ACC112 (cell line): ENCODE data around the gene KRTAP10-10.
"Not testable (repeated sequence)": the region's sequence is repeated elsewhere in the genome, so short reads cannot be mapped to it uniquely, and the experiment has no call there.

Experiments used
- H2AFZ ChIP-seq: fragments of 200-600 bp; sonication (generic); one replicate; pipeline ENCODE4 v1.6.0; 2017; ENCODE audit warnings: antibody characterized with exemption, low read length; ENCODE audit not compliant: unreplicated experiment
- H3K27ac ChIP-seq: fragments of 200-600 bp; sonication (generic); 2 replicates; pipeline ENCODE4 v1.5.1; 2014; ENCODE audit warnings: low read depth, mild to moderate bottlenecking, antibody characterized with exemption, low read length, moderate library complexity
- H3K27me3 ChIP-seq: fragments of 200-600 bp; sonication (generic); 2 replicates; pipeline ENCODE4 v1.6.1; 2014; ENCODE audit warnings: mild to moderate bottlenecking, antibody characterized with exemption, low read length, moderate library complexity, mixed read lengths; ENCODE audit not compliant: insufficient read depth
- H3K36me3 ChIP-seq: fragments of 200-600 bp; sonication (generic); 2 replicates; pipeline ENCODE4 v1.6.1; 2016; ENCODE audit warnings: mild to moderate bottlenecking, antibody characterized with exemption, low read length, moderate library complexity, mixed read lengths; ENCODE audit not compliant: insufficient read depth
- H3K4me1 ChIP-seq: fragments of 200-600 bp; sonication (generic); one replicate; pipeline ENCODE4 v1.6.1; 2016; ENCODE audit warnings: low read length, mixed read lengths; ENCODE audit not compliant: insufficient read depth, unreplicated experiment, control insufficient read depth
- H3K4me3 ChIP-seq: fragments of 200-600 bp; sonication (generic); 2 replicates; pipeline ENCODE4 v1.5.1; 2014; ENCODE audit warnings: mild to moderate bottlenecking, low read depth, low read length
- H3K79me2 ChIP-seq: fragments of 200-600 bp; sonication (generic); one replicate; pipeline ENCODE4 v1.6.0; 2016; ENCODE audit warnings: low read length; ENCODE audit not compliant: control insufficient read depth, unreplicated experiment, insufficient read depth

KRTAP10-10 gene

DNA sequence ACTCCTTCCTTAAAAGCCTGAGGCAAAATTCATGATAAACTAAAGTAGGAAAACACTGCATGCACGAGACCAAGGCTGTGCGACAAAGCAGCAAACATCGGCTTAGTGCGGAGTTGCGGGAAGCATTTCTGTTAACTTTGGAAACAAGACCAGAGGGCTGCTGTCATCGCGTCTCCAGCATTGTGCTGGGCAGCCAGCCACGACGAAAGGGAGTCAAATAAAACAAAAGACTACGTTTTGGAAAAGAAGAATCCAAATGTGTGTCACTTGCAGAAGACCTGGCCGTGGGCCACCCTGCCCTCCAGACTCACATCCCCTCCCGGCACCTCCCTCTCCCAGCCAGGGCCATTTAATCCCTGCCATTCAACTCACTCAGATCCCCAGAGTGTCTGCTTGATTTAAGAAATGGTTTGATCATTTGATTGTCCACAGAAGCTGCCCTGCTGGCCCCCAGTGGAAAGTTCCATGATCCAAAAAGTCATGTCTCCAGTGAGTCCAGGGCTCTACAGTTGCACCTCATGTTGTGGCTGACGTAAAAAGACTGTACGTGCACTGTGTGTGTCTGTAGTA lies 6.7 kb downstream of the KRTAP10-10 start:
- Histone ChIP-seq H2AFZ (no peak overlapping the region), H3K4me1 (no peaks in the 10 kb centered on the region), H3K27ac (no peak overlapping the region), H3K27me3 (peaks cover 19% of the 10 kb centered on the region), H3K36me3 (no peaks in the 10 kb centered on the region), H3K79me2 (no peaks in the 10 kb centered on the region), H3K4me3 (no peak overlapping the region)

- no peaks in the 10 kb centered on the region for H3K36me3 ChIP-seq
- no peaks in the 10 kb centered on the region for H3K4me1 ChIP-seq
- H3K27me3 ChIP-seq: peaks cover 19% of the 10 kb centered on the region
- H3K27ac ChIP-seq: no peak overlapping the region
- no peaks in the 10 kb centered on the region for H3K79me2 ChIP-seq
- H3K4me3 ChIP-seq: no peak overlapping the region
- no peak overlapping the region for H2AFZ ChIP-seq
Measured at GRCh38 chr21:44644878-44645277, 7.7 kb downstream of the KRTAP10-10 start.

DNA sequence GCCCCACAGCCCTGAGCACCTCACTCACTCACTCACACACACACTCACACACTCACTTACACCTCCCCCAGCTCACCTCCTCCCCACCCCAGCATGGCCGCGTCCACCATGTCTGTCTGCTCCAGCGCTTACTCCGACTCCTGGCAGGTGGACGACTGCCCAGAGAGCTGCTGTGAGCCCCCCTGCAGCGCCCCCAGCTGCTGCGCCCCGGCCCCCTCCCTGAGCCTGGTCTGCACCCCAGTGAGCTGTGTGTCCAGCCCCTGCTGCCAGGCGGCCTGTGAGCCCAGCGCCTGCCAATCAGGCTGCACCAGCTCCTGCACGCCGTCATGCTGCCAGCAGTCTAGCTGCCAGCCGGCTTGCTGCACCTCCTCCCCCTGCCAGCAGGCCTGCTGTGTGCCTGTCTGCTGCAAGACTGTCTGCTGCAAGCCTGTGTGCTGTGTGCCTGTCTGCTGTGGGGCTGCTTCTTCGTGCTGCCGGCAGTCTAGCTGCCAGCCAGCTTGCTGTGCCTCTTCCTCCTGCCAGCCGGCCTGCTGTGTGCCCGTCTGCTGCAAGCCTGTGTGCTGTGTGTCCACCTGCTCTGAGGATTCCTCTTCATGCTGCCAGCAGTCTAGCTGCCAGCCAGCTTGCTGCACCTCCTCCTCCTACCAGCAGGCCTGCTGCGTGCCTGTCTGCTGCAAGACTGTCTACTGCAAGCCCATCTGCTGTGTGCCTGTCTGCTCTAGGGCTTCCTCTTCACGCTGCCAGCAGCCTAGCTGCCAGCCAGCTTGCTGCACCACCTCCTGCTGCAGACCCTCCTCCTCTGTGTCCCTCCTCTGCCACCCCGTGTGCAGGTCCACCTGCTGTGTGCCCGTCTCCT lies 9.4 kb downstream of the KRTAP10-10 start, which contains the start of gene KRTAP10-11:
Gene KRTAP10-11, plus strand, starts transcription at position 49 of the 856 bp plus-strand sequence. Its CDS starts 45 bp downstream, at position 94.
- not testable (repeated sequence) for H2AFZ ChIP-seq, H3K27ac ChIP-seq, H3K4me1 ChIP-seq, H3K79me2 ChIP-seq, H3K36me3 ChIP-seq, H3K4me3 ChIP-seq
- peaks cover 24% of the 10 kb centered on the region for H3K27me3 ChIP-seq

- Histone ChIP-seq H3K4me1 (no peaks in the 10 kb centered on the region), H3K27me3 (peaks cover 24% of the 10 kb centered on the region), H3K27ac (no peak overlapping the region), H3K4me3 (no peak overlapping the region), H3K36me3 (no peaks in the 10 kb centered on the region), H2AFZ (no peak overlapping the region), H3K79me2 (no peaks in the 10 kb centered on the region)
Measured at GRCh38 chr21:44647222-44647552, 10.0 kb downstream of the KRTAP10-10 start.

GRCh38 chr21:44648557-44649311 lies 11.6 kb downstream of the KRTAP10-10 start:
- H2AFZ ChIP-seq: no peak overlapping the region
- no peaks in the 10 kb centered on the region for H3K79me2 ChIP-seq
- no peaks in the 10 kb centered on the region for H3K36me3 ChIP-seq
- H3K4me3 ChIP-seq: no peak overlapping the region
- H3K27me3 ChIP-seq: peaks cover 28% of the 10 kb centered on the region
- H3K27ac ChIP-seq: no peak overlapping the region
- no peaks in the 10 kb centered on the region for H3K4me1 ChIP-seq

DNA sequence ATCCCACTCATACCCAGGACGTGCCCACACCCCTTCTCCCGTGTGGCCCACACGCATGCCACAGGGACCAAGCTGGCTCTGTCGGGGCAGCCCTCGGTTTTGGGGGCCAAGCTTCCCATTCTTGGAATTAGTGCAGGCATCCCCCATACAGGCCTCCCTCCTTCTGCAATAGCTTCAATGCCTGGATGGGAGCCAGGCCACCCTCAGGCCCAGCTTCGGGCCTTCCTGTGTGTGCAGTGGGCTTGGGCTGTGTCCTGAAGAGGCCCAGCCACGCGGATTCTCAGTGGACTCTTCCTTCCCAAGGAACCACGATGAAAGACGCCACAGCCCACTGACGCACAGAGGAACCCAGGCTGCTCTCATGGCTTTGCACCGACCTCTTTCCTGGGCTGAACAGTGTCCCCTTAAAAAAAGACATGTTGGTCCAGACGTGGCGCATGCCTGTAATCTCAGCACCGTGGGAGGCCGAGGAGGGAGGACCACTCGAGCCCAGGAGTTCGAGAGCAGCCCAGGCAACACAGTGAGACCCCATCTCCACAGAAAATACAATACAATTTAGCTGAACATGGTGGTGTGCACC lies 12.5 kb downstream of the KRTAP10-10 start:
- H3K36me3 ChIP-seq: no peaks in the 10 kb centered on the region
- no peak overlapping the region for H2AFZ ChIP-seq
- H3K27me3 ChIP-seq: peaks cover 28% of the 10 kb centered on the region
- no peak overlapping the region for H3K27ac ChIP-seq
- no peaks in the 10 kb centered on the region for H3K4me1 ChIP-seq
- H3K4me3 ChIP-seq: no peak overlapping the region
- no peaks in the 10 kb centered on the region for H3K79me2 ChIP-seq

GRCh38 chr21:44650265-44650972 lies 13.3 kb downstream of the KRTAP10-10 start:
- H3K79me2 ChIP-seq: no peaks in the 10 kb centered on the region
- H3K36me3 ChIP-seq: no peaks in the 10 kb centered on the region
- H2AFZ ChIP-seq: no peak overlapping the region
- no peak overlapping the region for H3K27ac ChIP-seq
- H3K27me3 ChIP-seq: peaks cover 28% of the 10 kb centered on the region
- no peaks in the 10 kb centered on the region for H3K4me1 ChIP-seq
- no peak overlapping the region for H3K4me3 ChIP-seq

GRCh38 chr21:44650973-44651675 lies 14.0 kb downstream of the KRTAP10-10 start:
- H3K36me3 ChIP-seq: no peaks in the 10 kb centered on the region
- no peak overlapping the region for H3K27ac ChIP-seq
- H3K4me3 ChIP-seq: no peak overlapping the region
- no peak overlapping the region for H2AFZ ChIP-seq
- H3K27me3 ChIP-seq: peaks cover 28% of the 10 kb centered on the region
- no peaks in the 10 kb centered on the region for H3K79me2 ChIP-seq
- no peaks in the 10 kb centered on the region for H3K4me1 ChIP-seq

- H2AFZ ChIP-seq: no peak overlapping the region
- peaks cover 21% of the 10 kb centered on the region for H3K27me3 ChIP-seq
Measured at GRCh38 chr21:44653123-44653522, 16.0 kb downstream of the KRTAP10-10 start.

More at GRCh38 chr21:44653123-44653522, 16.0 kb downstream of the KRTAP10-10 start:
- Histone ChIP-seq H3K36me3 (no peaks in the 10 kb centered on the region), H3K4me1 (no peaks in the 10 kb centered on the region), H3K79me2 (no peaks in the 10 kb centered on the region), H3K4me3 (no peak overlapping the region), H3K27ac (no peak overlapping the region)
